ENCODE results near the gene POU2F3. TPM values are rescaled to one million over a fixed set of nuclear protein-coding genes. Genes with fewer than 3 reads are reported as not detected.
A peak's percentile ranks its signal among the peaks of the same experiment; 100 is the strongest.

The POU2F3 gene
- total and polyA plus RNA-seq, 2 of the 13 experiments (the other 11 are each of a cell fraction or from before 2014, with no cell fraction given): not detected

DNA sequence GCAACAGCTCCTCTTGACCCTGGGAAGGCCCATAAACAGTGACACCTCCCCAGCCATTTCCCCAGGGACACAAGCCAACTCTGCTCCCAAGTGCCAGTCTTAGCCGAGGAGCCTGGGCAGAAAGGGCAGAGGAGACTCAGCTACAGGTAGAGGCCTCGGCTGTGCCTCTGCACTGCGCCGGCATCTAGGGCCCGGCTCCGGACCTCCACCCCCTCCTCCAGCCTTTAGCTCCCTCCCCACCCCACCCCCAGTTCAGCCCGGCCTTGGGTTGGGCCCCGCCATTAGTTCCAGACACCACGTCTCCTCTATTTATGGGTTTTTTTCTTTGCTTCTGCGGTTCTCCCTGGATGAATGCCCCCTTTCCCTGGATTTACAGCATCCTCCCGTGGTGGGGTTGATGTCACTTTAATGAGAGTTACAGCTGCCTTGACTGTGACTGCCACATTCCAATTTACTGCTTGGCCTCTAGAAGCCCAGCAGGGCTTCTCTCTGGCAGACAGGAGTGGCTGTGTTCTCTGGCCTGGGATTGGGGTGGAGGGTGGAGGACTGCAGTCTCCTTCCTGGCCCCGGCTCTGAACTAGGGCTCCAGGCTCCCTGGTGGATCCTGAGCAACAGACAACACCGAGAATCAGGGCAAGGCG is 42.6 kb upstream of the POU2F3 start (continued):
- TF ChIP-seq ZNF556 (CRISPR knock-in tag; IDR thresholded peaks at IDR 0.05; ENCODE audit: borderline replicate concordance): no peak
- TF ChIP-seq ZNF292 (CRISPR knock-in tag; IDR thresholded peaks at IDR 0.05; ENCODE audit: borderline replicate concordance, low read depth): no peak
- TF ChIP-seq MIXL1 (CRISPR knock-in tag; IDR thresholded peaks at IDR 0.05): no peak
- 0 out of 2 replicates have a peak, but pooled peaks have one; percentile 9 for TF ChIP-seq SNAPC2 (CRISPR knock-in tag; IDR thresholded peaks at IDR 0.05)
- TF ChIP-seq, protein P1, sequence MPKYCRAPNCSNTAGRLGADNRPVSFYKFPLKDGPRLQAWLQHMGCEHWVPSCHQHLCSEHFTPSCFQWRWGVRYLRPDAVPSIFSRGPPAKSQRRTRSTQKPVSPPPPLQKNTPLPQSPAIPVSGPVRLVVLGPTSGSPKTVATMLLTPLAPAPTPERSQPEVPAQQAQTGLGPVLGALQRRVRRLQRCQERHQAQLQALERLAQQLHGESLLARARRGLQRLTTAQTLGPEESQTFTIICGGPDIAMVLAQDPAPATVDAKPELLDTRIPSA (CRISPR knock-in tag; IDR thresholded peaks at IDR 0.05; ENCODE audit: borderline replicate concordance): no peak
- TF ChIP-seq, protein P2, sequence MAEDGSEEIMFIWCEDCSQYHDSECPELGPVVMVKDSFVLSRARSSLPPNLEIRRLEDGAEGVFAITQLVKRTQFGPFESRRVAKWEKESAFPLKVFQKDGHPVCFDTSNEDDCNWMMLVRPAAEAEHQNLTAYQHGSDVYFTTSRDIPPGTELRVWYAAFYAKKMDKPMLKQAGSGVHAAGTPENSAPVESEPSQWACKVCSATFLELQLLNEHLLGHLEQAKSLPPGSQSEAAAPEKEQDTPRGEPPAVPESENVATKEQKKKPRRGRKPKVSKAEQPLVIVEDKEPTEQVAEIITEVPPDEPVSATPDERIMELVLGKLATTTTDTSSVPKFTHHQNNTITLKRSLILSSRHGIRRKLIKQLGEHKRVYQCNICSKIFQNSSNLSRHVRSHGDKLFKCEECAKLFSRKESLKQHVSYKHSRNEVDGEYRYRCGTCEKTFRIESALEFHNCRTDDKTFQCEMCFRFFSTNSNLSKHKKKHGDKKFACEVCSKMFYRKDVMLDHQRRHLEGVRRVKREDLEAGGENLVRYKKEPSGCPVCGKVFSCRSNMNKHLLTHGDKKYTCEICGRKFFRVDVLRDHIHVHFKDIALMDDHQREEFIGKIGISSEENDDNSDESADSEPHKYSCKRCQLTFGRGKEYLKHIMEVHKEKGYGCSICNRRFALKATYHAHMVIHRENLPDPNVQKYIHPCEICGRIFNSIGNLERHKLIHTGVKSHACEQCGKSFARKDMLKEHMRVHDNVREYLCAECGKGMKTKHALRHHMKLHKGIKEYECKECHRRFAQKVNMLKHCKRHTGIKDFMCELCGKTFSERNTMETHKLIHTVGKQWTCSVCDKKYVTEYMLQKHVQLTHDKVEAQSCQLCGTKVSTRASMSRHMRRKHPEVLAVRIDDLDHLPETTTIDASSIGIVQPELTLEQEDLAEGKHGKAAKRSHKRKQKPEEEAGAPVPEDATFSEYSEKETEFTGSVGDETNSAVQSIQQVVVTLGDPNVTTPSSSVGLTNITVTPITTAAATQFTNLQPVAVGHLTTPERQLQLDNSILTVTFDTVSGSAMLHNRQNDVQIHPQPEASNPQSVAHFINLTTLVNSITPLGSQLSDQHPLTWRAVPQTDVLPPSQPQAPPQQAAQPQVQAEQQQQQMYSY (CRISPR knock-in tag; IDR thresholded peaks at IDR 0.05): peak; percentile 23; the same call in 1 of the 2 replicates
- TF ChIP-seq, protein P3, sequence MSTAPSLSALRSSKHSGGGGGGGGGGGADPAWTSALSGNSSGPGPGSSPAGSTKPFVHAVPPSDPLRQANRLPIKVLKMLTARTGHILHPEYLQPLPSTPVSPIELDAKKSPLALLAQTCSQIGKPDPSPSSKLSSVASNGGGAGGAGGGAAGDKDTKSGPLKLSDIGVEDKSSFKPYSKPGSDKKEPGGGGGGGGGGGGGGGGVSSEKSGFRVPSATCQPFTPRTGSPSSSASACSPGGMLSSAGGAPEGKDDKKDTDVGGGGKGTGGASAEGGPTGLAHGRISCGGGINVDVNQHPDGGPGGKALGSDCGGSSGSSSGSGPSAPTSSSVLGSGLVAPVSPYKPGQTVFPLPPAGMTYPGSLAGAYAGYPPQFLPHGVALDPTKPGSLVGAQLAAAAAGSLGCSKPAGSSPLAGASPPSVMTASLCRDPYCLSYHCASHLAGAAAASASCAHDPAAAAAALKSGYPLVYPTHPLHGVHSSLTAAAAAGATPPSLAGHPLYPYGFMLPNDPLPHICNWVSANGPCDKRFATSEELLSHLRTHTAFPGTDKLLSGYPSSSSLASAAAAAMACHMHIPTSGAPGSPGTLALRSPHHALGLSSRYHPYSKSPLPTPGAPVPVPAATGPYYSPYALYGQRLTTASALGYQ (CRISPR knock-in tag; IDR thresholded peaks at IDR 0.05): no peak
- no peak for TF ChIP-seq SMARCE1 (IDR thresholded peaks at IDR 0.05; ENCODE audit: borderline replicate concordance)
- 0 out of 2 replicates have a peak, but pooled peaks have one; percentile 12 for TF ChIP-seq HDAC1 (CRISPR knock-in tag; IDR thresholded peaks at IDR 0.05)
- no peak for TF ChIP-seq KLF16 (CRISPR knock-in tag; IDR thresholded peaks at IDR 0.05)
- TF ChIP-seq AGO2 (optimal IDR thresholded peaks at IDR 0.05; ENCODE audit: low read depth, low read length): no peak
- TF ChIP-seq ISX (CRISPR knock-in tag; conservative IDR thresholded peaks at IDR 0.05): no peak
- TF ChIP-seq, protein P4, sequence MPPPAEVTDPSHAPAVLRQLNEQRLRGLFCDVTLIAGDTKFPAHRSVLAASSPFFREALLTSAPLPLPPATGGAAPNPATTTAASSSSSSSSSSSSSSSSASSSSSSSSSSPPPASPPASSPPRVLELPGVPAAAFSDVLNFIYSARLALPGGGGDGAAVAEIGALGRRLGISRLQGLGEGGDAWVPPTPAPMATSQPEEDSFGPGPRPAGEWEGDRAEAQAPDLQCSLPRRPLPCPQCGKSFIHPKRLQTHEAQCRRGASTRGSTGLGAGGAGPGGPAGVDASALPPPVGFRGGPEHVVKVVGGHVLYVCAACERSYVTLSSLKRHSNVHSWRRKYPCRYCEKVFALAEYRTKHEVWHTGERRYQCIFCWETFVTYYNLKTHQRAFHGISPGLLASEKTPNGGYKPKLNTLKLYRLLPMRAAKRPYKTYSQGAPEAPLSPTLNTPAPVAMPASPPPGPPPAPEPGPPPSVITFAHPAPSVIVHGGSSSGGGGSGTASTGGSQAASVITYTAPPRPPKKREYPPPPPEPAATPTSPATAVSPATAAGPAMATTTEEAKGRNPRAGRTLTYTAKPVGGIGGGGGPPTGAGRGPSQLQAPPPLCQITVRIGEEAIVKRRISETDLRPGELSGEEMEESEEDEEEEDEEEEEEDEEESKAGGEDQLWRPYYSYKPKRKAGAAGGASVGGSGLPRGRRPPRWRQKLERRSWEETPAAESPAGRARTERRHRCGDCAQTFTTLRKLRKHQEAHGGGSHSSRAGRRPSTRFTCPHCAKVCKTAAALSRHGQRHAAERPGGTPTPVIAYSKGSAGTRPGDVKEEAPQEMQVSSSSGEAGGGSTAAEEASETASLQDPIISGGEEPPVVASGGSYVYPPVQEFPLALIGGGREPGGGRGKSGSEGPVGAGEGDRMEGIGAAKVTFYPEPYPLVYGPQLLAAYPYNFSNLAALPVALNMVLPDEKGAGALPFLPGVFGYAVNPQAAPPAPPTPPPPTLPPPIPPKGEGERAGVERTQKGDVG (CRISPR knock-in tag; IDR thresholded peaks at IDR 0.05; ENCODE audit: borderline replicate concordance): no peak
- TF ChIP-seq, protein P5, sequence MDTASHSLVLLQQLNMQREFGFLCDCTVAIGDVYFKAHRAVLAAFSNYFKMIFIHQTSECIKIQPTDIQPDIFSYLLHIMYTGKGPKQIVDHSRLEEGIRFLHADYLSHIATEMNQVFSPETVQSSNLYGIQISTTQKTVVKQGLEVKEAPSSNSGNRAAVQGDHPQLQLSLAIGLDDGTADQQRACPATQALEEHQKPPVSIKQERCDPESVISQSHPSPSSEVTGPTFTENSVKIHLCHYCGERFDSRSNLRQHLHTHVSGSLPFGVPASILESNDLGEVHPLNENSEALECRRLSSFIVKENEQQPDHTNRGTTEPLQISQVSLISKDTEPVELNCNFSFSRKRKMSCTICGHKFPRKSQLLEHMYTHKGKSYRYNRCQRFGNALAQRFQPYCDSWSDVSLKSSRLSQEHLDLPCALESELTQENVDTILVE (CRISPR knock-in tag; IDR thresholded peaks at IDR 0.05): no peak
- TF ChIP-seq ZSCAN25 (CRISPR knock-in tag; IDR thresholded peaks at IDR 0.05): no peak
